Prostate gland (tissue), 2 donors: ENCODE results near the gene ATAD2B. TPM values are rescaled to one million over a fixed set of nuclear protein-coding genes. Genes with fewer than 3 reads are reported as not detected.
A peak's percentile ranks its signal among the peaks of the same experiment; 100 is the strongest.

Experiments used
- DNase-seq: peaks from one replicate; pipeline ENCODE4 v3.0.0-alpha.2; 2019; ENCODE audit warnings: low spot score
- H3K27ac ChIP-seq, 2 donors: fragments of 200-600 bp; sonication (generic); 2 replicates each; pipeline ENCODE4 v1.5.1; 2017 to 2019
- H3K27me3 ChIP-seq: fragments of 200-600 bp; sonication (generic); replicated peaks from 2 replicates; pipeline ENCODE4 v1.5.1; 2019; ENCODE audit not compliant: insufficient read depth
- H3K36me3 ChIP-seq, 2 donors: fragments of 200-600 bp; sonication (generic); 1 replicate in 1 of 2; 2 replicates in 1 of 2; pipeline versions ENCODE4 v1.5.1 to v1.8.1; 2017 to 2019
- H3K4me1 ChIP-seq: fragments of 200-600 bp; sonication (generic); replicated peaks from 2 replicates; pipeline ENCODE4 v1.5.1; 2019
- H3K4me3 ChIP-seq, 2 donors: fragments of 200-600 bp; sonication (generic); 2 replicates each; pipeline ENCODE4 v1.5.1; 2017 to 2019
- H3K9me3 ChIP-seq: fragments of 200-600 bp; sonication (generic); 2 replicates; pipeline ENCODE4 v1.5.1; 2017
- POLR2A ChIP-seq: fragments of 450-650 bp; IDR thresholded peaks from one replicate; pipeline ENCODE4 v1.6.1; 2016; ENCODE audit warnings: antibody characterized with exemption, mild to moderate bottlenecking
- POLR2AphosphoS5 ChIP-seq: sonication (generic); formaldehyde crosslinking; IDR thresholded peaks from one replicate; pipeline ENCODE4 v1.6.1; 2017; ENCODE audit warnings: antibody characterized with exemption
- WGBS: methylation state at CpG from one replicate; pipeline ENCODE4 v1.1.5; 2018; 5-methylcytosine and 5-hydroxymethylcytosine counted together
- intact Hi-C: fragments of 100-400 bp; cut with DNase I; formaldehyde crosslinking; loops from one replicate; pipeline ENCODE4 v1.14.2; 2022
- total RNA-seq, 2 donors: library from RNA; depleted of rRNA; stranded (reverse); fragments of >200 nt; gene quantifications; one replicate each; pipeline ENCODE4 v1.1.0, GENCODE V29; 2016
- TF ChIP-seq, protein P1 (sequence below), 4 experiments: fragments of 200-600 bp in 2 of 4; fragments of 450-650 bp in 2 of 4; sonication (generic) in 2 of 4; IDR thresholded peaks; 1 replicate in 3 of 4; 2 replicates in 1 of 4; pipeline ENCODE4 v1.5.1; 2016 to 2019; ENCODE audit warnings: antibody characterized with exemption in 4 of 4, mild to moderate bottlenecking in 2 of 4, moderate library complexity in 2 of 4

Gene ATAD2B
- total RNA-seq, 2 donors from 2014 or later = 12.2 to 16.9 TPM

DNA sequence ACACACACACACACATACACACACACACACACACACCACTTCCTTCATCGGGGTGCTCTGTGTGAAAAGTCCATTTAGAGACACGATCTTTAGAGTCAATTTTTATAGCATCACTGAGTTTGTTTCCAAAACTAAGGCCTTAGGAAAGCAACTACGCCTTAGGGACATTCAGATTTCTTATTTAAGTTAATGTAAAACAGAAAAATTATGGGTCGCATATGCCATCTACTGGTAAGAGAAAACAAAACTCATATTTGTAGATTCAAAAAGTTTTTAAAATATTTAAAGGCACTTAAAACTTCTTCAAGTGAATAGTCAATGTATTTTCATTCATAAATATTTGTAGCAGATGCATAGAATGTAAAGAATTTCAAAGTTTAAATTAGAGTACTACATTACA is 166.2 kb downstream of the ATAD2B start:
- TF ChIP-seq, protein P1, sequence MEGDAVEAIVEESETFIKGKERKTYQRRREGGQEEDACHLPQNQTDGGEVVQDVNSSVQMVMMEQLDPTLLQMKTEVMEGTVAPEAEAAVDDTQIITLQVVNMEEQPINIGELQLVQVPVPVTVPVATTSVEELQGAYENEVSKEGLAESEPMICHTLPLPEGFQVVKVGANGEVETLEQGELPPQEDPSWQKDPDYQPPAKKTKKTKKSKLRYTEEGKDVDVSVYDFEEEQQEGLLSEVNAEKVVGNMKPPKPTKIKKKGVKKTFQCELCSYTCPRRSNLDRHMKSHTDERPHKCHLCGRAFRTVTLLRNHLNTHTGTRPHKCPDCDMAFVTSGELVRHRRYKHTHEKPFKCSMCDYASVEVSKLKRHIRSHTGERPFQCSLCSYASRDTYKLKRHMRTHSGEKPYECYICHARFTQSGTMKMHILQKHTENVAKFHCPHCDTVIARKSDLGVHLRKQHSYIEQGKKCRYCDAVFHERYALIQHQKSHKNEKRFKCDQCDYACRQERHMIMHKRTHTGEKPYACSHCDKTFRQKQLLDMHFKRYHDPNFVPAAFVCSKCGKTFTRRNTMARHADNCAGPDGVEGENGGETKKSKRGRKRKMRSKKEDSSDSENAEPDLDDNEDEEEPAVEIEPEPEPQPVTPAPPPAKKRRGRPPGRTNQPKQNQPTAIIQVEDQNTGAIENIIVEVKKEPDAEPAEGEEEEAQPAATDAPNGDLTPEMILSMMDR (IDR thresholded peaks at IDR 0.05) = peak in 3 of 4 experiments; percentile 19 to 48 (median 40)
- TF ChIP-seq POLR2A (no peak), POLR2AphosphoS5 (no peak)
- DNase-seq = no peak
- Histone ChIP-seq H3K4me1 (no peaks in the 10 kb centered on the region), H3K27me3 (no peaks in the 10 kb centered on the region), H3K4me3 (no peak overlapping the region), H3K27ac (no peak overlapping the region), H3K9me3 (no peaks in the 10 kb centered on the region), H3K36me3 (no peaks in the 10 kb centered on the region)
- WGBS = 16% methylated on average over 4 of the region's 4 CpGs
- intact Hi-C loops = loop anchor here (5.0 kb wide), 1 partner anchor 373 kb away; the partner anchor contains the start of gene KLHL29

GRCh38 chr2:23757686-23758433 is 169.1 kb downstream of the ATAD2B start:
- Histone ChIP-seq H3K4me1 (no peaks in the 10 kb centered on the region), H3K27ac (no peak overlapping the region), H3K4me3 (no peak overlapping the region), H3K36me3 (no peaks in the 10 kb centered on the region), H3K9me3 (no peaks in the 10 kb centered on the region), H3K27me3 (no peaks in the 10 kb centered on the region)
- 93% methylated on average over 6 of the region's 6 CpGs for WGBS
- no peak for DNase-seq
- TF ChIP-seq, protein P1 (IDR thresholded peaks at IDR 0.05) = no peak
- no peak for TF ChIP-seq POLR2A
- TF ChIP-seq POLR2AphosphoS5 = no peak
- intact Hi-C loops = loop anchor here (10.0 kb wide), 1 partner anchor 133 kb away; no protein-coding TSS in a partner anchor

DNA sequence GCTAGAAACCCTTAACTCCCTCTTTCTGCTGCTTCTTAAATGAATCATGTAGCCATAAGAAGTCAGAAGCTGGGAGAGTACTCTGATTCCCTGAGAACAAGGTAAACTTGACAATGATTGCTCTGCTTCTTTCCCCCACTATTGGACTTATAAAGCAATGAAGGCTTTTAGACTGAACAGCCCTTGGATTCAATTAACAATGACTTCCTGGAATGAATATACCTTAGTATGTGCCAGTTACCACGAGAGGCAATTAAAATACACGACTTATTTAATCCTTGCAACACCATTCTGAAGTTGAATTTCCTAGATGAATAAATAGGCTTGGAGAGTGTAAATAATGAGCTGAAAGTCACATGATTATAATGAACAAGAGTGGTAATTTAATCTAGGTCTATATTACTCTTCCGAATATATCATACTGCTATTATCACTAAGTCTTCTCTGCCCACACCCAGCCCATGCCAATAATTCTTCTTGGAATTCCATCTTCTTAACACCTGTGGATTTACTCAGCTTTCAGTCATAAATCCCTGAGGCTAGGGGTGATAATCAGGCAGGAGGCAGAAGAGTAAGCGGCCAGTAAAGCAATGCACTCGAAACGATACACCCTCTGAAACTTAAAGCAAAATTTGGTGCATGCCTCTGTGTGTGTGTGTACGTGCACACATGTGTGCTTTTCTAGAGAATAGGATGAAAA is 170.2 kb downstream of the ATAD2B start:
- TF ChIP-seq POLR2AphosphoS5 (no peak), POLR2A (no peak)
- TF ChIP-seq, protein P1 (IDR thresholded peaks at IDR 0.05) = no peak
- Histone ChIP-seq H3K9me3 (no peaks in the 10 kb centered on the region), H3K27me3 (no peaks in the 10 kb centered on the region), H3K27ac (no peak overlapping the region), H3K36me3 (no peaks in the 10 kb centered on the region), H3K4me1 (no peaks in the 10 kb centered on the region), H3K4me3 (no peak overlapping the region)
- intact Hi-C loops = loop anchor here (10.0 kb wide), 1 partner anchor 132 kb away; no protein-coding TSS in a partner anchor
- no peak for DNase-seq
- WGBS = 81% methylated on average over 7 of the region's 7 CpGs

DNA sequence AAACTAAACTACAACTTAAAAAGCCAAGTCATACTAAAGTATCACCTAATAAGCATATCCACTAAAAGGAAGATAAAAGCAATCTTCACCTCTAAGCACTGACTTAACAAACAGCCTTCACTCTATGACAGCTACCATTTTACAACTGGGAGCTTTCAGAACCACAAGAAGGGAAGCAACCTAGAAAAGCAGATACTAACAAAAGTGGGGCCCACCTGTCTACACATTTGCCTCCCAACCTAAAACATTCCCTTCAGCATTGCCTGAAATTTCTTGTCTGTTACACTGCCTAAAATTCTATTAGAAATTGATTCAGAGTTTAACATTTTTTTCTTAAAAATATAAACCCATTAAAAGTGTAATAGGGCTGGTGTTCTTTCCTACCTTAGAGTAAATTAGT is 172.0 kb downstream of the ATAD2B start:
- H3K27ac ChIP-seq = no peak overlapping the region
- no peaks in the 10 kb centered on the region for H3K9me3 ChIP-seq
- no peaks in the 10 kb centered on the region for H3K4me1 ChIP-seq
- no peak overlapping the region for H3K4me3 ChIP-seq
- intact Hi-C loops = loop anchor here (10.0 kb wide), 1 partner anchor 130 kb away; no protein-coding TSS in a partner anchor
- DNase-seq = no peak
- no peaks in the 10 kb centered on the region for H3K27me3 ChIP-seq
- TF ChIP-seq POLR2AphosphoS5 = no peak
- TF ChIP-seq, protein P1 (IDR thresholded peaks at IDR 0.05) = no peak
- no peak for TF ChIP-seq POLR2A
- no peaks in the 10 kb centered on the region for H3K36me3 ChIP-seq
